Right forelimb (tissue), 1 donor: ENCODE measurements around the gene PSTPIP1.

Experiments
- DNase-seq: peaks from one replicate; pipeline ENCODE4 v3.0.0-alpha.2; 2018

The PSTPIP1 gene

DNA sequence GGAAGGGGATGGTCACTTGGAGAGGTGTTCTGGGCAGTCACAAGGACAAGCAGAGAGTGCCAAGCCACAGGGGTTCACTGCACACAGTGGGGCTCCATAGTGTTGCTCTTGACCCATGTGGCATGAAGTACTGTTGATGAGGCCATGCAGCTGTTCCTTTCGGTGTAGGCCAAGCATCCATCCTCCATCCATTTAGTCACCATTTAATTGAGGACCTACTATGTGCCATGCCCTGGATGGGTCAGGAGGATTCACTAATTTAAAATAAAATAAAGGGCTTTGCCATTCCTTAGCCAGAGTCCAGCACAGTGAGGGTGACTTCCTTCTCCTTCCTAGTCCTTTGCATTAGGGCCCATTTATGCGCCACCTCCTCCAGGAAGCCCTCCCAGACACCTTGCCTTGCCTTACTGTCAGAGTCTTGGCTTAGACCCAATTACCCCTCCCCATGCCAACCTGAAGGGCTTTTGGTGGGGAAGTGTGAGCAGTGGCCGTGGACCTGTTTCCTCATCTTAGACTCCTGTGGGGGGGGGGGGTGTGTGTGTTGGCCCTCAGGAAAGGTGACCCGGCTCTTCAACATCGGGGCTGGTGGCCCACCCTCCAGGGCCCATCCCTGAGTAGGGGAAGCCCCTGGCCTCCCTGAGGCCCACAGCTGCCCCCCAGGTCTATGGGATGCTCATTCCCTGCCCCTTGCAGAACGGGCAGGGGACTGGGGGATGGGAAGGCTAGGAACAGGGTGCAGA, 25.6 kb downstream of the PSTPIP1 start:
- no peak for DNase-seq

DNA sequence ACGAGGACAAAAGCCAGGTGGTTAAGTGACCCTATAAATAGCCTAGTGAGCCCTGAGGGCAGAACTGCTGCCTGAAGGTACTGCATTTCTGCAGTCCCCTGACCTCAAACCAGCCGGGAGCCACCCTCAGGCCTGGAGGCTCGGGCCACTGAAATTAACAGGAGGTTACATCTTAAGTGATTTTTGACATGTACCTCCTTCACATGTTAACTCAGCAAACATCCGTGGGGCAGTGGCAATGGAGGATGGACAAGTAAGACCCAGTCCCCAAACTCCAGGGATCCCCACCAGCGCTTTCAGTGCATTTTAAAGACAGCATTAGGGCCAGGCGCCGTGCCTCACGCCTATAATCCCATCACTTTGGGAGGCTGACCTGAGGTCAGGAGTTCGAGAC, 26.2 kb downstream of the PSTPIP1 start:
- DNase-seq: no peak

GRCh38 chr15:77021803-77022381, 27.0 kb downstream of the PSTPIP1 start:
- DNase-seq: no peak

- no peak for DNase-seq
Measured at GRCh38 chr15:77022646-77023575, 28.0 kb downstream of the PSTPIP1 start.

- no peak for DNase-seq
Measured at GRCh38 chr15:77023576-77024272, 28.8 kb downstream of the PSTPIP1 start.

DNA sequence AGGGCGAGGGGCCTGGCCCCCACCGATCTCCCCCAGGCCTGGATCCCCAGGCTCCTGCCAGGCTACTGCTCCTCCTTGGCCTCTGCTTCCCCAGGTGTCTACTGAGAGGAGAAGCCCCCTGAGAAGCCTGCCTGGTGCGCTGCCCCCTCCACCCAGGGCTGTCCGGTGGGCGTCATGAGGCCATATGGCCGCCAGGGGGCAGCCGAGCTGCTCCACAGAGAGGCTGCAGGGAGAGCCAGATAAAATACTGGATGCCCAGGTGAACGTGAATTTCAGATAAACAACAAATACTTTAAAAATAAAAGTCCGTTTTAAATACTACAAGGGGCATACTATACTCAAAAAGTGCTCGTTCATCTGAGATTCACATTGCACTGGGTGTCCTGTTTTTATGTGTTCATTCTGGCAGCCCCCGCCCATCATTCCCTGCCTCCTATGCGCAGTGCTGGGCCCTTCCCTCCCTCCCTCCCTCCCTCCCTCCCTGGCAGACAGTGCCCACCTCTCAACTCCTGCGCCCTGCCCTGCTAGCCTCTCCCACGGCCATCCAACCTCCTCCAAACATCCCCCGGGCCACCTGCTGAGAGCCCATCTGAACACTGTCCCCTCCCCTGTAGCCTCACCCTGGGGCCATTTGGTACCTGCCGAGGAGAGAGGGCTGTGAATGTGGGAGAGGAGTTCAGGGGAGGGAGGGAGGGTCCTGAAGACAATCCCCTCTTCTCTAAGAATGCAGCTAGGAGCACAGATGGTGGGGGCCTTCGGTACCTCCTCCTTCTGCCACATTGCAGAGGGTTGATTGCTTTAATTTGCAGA, 29.6 kb downstream of the PSTPIP1 start:
- DNase-seq: peak; percentile 82

DNA sequence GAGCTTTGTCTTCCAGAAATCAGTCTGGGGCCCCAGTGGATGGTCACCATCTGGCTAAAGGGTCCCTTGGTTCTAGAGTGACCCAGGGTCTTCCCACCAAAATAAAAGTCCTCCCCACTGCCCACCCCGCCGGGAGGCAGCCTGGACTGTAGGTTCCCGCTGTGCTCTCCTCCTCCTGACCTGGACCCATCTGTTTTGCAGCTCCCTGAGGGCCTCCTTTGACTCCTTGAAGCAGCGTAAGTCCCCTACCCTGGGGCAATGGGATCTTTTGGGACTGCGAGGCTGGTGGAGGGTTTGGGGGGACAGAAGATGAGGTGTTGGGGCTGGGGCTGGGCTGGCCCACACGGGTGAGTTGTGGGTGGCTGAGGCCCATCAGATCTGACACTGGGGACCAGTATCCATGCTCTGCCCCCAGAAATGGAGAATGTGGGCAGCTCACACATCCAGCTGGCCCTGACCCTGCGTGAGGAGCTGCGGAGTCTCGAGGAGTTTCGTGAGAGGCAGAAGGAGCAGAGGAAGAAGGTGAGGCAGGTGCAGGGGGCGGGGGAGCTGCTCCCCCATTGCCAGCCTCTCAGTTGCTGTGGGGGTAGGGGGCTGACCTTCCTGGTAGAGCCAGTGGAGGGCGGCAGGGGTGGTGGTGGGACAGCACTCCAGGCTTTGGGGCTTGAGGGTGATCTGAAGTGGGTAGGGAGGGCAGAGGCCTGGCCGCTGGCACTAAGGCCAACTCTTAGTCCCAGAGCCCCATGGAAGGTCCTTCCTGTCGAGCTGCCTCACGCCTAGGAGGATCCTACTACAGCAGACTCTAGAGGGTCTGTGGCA, 30.4 kb downstream of the PSTPIP1 start:
- DNase-seq: peak; percentile 41

GRCh38 chr15:77025941-77026411, 31.1 kb downstream of the PSTPIP1 start:
- DNase-seq: peak; percentile 36

DNA sequence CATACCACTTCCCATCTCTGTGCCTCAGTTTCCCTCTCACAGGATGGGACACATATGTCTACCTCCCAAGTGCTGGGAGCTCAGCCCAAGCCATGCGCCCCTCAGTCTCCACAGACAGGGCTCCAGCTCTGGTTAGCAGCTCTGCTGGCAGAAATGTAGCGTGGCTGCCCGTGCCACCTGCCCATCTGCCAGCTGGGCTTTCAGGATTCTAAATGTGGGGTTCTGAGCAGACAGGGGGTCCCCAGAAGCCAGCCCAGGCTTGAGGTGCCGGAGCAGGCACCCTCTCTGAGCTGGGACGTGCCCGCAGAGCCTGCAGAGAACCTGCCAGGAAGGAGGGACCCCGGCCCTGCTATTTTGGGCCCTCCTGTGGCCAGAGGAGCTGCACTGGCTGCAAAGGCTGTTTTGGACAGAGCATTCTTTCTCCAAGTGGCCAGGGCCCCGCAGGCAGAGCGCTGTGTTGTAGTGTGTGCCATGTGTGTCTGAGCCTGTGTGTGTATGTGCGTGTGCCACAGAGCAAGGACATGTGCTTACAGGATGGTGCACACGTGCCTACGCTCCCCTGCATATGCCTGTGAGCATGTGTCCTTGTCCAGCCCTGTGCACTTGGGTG, 31.7 kb downstream of the PSTPIP1 start:
- peak; percentile 37 for DNase-seq

DNA sequence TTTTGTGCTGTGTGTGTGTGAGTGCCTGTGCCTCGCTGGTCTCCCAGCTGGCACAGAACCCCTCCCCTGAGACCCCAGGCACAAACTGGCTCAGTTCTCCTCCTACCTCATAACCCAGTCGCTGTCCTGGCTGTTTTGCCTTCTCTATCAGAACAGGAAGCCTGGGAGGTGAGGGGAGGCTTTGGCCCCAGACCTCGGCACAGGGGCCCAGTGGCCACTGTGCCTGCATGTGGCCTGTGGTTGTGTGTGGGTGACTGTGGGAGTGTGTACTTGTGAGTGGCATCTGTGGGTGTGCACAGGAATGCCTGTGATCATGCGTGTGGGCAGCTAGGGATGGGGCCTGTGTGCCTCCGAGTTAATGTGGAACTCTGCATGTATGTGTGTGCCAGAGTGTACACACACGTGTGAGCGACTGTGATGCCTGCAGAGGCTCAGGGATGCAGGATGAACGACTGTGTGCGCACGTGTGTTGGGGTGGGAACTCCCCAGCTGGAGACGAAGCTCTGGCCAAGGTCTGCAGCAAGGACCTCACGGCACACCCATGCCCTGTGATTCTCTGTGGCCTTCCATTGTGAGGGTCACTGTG, 32.3 kb downstream of the PSTPIP1 start:
- peak; percentile 40 for DNase-seq

DNA sequence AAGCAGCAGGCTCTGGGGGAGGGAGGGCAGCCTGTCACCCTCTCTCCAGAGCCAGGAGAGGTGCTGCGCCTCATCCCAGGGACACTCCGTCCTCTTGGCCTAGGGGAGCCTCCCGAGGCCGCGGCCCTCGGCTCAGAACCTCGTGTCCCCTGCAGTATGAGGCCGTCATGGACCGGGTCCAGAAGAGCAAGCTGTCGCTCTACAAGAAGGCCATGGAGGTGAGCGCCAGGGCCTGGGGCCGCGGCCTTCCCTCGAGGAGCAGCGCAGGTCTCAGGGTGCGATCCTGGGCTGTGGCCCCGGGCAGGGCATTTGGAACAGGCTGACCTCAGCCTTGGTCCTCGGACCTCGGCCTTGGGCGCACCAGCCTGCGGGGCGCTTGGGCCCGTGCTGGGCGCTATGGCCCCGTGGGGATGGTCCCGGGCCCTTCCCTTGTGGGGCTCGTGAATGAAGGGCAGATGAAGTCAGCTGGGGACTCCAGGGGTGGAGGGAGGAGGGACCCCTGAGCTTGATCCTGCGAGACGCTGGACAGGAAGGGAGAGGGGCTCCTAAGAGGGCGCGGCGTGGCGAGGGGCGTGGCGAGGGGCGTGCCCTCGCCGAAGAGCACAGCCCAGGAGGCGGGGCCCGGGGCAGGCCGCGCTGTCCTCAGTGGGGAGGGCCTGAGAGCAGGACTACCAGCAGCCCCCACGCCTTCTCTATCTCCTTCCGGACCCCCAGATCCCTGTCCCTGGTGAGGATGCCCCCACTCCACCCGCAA, 32.9 kb downstream of the PSTPIP1 start:
- DNase-seq: peak; percentile 55

DNA sequence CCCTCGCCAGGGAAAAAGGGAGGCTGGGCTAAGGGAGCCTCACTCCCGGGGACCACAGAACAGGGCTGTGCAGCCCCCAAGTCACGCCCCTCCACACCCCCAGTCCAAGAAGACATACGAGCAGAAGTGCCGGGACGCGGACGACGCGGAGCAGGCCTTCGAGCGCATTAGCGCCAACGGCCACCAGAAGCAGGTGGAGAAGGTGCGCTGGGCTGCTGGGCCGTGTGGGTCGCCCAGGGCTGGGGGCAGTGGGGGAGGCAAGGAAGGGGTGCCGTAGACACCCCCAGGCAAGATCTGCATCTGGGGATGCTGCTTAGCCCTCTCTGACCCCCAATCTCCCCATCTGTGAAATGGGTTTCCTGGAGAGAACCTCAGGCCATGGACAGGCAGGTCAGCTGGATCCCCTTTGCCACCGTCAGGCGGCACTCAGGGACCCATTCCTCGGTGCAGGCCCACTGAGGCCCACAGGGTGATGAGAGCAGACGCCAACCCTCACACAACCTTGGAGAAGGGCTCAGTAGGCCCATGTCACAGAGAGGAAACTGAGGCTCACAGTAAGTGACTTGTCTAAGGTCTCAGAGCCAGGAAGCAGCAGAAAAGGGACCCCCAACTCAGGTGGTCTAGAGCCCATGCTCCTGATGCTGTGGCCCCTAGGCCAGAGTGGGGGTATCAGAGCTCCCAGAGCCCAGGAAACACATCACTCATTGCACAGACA, 33.7 kb downstream of the PSTPIP1 start:
- DNase-seq: peak; percentile 12

- peak; percentile 40 for DNase-seq
Measured at GRCh38 chr15:77029166-77030047, 34.5 kb downstream of the PSTPIP1 start.

GRCh38 chr15:77030048-77030927, 35.4 kb downstream of the PSTPIP1 start:
- peak; percentile 53 for DNase-seq

DNA sequence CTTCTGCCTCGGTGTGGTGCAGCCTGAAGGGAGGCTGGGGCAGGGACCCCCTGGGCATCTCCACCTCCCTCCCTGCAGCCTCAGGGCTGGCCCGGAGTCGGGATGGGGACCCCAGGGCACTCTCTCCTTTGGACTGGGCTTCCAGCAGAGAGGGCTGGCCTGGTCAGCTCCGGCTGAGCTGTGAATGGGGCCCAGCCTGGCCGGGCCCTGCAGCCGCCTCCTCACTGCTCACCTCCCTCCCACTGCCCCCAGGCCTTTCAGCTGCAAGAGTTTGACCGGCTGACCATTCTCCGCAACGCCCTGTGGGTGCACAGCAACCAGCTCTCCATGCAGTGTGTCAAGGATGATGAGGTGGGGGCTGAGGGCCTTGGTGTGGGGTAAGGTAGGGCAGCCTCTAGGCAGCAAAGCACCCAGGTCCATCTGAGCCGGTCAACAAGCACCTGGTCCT, 36.0 kb downstream of the PSTPIP1 start:
- DNase-seq: no peak

- DNase-seq: peak; percentile 68
Measured at GRCh38 chr15:77031376-77032050, 36.6 kb downstream of the PSTPIP1 start.
